IPS-18c (cell line): ENCODE measurements around the gene TNFSF8.

Experiments
- H3K4me3 ChIP-seq: 2 replicates; pipeline ENCODE4 v1.7.0; 2013; ENCODE audit warnings: low read depth, mild to moderate bottlenecking, low read length, moderate library complexity; ENCODE audit not compliant: insufficient read depth
- H3K9me3 ChIP-seq: one replicate; pipeline ENCODE4 v1.6.1; 2013; ENCODE audit warnings: mild to moderate bottlenecking, low read length, moderate library complexity; ENCODE audit not compliant: control insufficient read depth, insufficient read depth

TNFSF8 gene

GRCh38 chr9:114914139-114914538 lies 16.3 kb downstream of the TNFSF8 start:
- no peak overlapping the region for H3K4me3 ChIP-seq
- H3K9me3 ChIP-seq, result no peaks in the 10 kb centered on the region

DNA sequence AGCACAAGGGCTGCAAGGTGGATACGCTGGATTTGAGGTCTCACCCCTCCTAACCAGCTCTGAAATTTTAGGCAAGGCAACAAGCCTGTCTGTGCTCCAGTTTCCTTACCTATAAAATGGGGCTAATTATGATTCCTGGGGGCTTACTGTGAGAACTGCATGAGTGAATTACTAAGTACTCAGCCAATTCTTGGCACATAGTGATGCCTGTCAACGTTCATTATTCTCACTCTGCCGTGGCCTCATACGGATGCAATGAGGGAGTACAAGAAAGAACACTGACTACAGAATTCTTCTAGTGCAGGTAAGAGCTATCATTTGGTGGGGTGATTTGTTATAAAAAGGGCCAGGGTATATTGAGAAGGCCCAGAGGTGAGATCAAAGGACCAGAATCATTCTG lies 16.7 kb downstream of the TNFSF8 start:
- Histone ChIP-seq H3K9me3 (no peaks in the 10 kb centered on the region), H3K4me3 (no peak overlapping the region)

- no peaks in the 10 kb centered on the region for H3K9me3 ChIP-seq
Observed at GRCh38 chr9:114913217-114913616, 17.2 kb downstream of the TNFSF8 start.

DNA sequence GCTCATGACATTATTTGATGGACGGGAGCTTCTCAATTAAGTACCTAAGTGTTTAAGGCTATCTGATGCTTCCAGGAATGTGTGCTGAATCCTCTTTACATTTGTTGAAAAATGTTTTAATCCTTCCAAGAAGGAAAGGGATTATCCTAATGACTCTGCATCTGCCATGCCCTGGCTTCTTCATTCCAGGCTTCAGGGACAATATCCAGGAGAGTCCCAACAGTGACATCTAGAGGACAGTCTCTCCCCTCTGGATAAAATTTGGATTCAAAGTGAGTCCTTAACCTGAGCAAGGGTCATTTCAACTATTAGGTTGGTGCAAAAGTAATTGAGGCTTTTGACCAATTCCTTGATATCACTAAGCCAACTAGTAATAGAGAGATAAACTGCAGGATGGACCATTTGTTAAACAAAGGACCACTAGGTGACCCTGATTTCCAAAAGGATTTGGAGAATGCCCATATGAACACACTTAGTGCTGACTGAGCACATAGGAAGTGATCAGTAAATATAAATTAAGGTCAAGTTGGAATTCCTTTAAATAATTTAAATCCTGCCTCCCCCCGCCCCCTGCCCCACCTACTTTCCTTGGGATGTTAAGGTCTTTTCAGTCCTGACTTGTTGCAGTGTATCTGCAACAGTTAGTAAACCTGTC lies 19.1 kb downstream of the TNFSF8 start:
- H3K9me3 ChIP-seq, result no peaks in the 10 kb centered on the region
- H3K4me3 ChIP-seq, result no peak overlapping the region

More at GRCh38 chr9:114913217-114913616, 17.2 kb downstream of the TNFSF8 start:
- no peak overlapping the region for H3K4me3 ChIP-seq

DNA sequence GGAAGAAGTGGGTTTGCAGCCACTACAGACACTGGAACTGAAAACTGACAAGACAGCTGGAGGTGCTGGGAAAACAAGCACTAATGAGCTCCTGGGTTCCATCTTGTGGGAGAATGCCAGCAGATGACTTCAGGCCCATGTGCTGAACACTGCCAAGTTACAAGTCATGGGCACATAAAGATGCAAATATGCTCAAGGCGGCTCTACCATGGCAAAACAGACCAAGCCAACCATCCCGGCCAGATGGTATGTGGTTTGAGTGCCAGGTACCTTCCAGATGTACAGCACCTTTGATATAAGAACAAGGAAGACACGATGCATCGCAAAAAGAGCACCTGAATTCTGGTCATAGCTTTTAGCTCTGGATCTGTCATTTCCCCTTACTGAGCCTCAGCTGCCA lies 19.9 kb downstream of the TNFSF8 start:
- Histone ChIP-seq H3K4me3 (no peak overlapping the region), H3K9me3 (no peaks in the 10 kb centered on the region)

GRCh38 chr9:114909661-114910060 lies 20.7 kb downstream of the TNFSF8 start:
- Histone ChIP-seq H3K4me3 (no peak overlapping the region), H3K9me3 (no peaks in the 10 kb centered on the region)

DNA sequence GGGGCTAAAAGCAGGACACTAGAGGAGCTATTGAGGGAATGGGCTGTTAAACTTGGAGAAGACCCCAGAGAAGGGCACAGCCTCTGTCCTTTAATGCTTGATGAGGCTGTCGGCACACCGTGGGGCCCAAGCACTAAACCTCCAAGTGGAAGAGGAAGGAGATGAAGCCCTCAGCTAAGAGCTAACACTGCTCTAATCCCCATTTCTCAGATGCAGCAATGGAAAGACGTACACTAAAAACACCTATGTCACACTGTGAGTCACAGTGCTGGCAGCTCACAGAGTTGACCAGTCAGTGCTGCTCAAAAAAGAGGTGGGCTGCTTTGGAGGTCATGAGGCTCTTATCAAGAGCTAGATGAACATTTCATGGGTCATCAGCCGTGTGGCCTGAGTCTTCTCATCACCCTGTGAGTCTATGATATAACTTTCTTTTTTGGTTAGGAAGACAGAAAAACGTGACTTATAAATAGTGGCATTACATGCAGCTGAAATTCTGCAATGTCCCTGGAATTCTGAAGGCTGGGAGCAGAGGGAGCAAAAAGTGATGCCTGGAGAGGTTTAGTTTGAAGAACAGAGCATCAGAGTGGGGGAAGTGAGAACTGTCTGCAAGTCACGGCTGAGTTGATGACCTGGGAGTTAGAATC lies 21.5 kb downstream of the TNFSF8 start:
- Histone ChIP-seq H3K9me3 (no peaks in the 10 kb centered on the region), H3K4me3 (no peak overlapping the region)

- Histone ChIP-seq H3K4me3 (no peak overlapping the region), H3K9me3 (no peaks in the 10 kb centered on the region)
Observed at GRCh38 chr9:114908104-114908622, 22.2 kb downstream of the TNFSF8 start.

DNA sequence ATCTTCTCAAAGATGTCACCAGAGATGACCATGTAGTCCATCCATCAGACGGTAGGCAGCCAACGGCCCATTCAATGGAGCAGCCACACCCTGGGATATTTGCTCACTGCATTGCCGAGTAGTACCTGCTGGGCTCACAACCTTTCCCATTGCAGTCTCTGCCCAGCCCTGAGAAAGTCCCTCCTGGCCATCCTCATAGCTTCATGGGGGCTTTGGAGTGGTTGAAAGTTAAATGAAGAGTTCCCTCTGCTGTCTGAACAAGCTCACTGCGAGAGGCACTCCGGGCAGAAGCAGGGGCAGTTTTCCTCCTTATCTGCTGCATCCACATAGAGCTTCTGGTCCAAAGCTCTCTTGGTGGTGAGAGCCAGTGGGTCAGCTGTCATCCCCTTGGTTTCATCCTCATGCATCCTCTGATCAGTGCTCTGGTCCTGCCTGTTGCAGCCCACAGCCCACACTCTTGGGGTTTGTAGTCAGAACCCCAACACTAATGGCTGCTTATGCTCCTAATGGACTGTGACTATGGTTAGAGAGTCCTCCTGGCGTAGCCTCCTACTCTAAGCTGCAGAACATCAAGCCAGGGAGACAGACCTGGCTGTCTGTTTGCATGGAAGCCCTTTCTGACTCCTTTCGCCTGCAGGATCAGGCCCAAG lies 23.3 kb downstream of the TNFSF8 start:
- no peaks in the 10 kb centered on the region for H3K9me3 ChIP-seq
- no peak overlapping the region for H3K4me3 ChIP-seq

- no peaks in the 10 kb centered on the region for H3K9me3 ChIP-seq
Observed at GRCh38 chr9:114905170-114905940, 25.0 kb downstream of the TNFSF8 start.

GRCh38 chr9:114902786-114903524 lies 27.4 kb downstream of the TNFSF8 start:
- no peaks in the 10 kb centered on the region for H3K9me3 ChIP-seq
- H3K4me3 ChIP-seq, result no peak overlapping the region

More at GRCh38 chr9:114905170-114905940, 25.0 kb downstream of the TNFSF8 start:
- H3K4me3 ChIP-seq, result no peak overlapping the region

DNA sequence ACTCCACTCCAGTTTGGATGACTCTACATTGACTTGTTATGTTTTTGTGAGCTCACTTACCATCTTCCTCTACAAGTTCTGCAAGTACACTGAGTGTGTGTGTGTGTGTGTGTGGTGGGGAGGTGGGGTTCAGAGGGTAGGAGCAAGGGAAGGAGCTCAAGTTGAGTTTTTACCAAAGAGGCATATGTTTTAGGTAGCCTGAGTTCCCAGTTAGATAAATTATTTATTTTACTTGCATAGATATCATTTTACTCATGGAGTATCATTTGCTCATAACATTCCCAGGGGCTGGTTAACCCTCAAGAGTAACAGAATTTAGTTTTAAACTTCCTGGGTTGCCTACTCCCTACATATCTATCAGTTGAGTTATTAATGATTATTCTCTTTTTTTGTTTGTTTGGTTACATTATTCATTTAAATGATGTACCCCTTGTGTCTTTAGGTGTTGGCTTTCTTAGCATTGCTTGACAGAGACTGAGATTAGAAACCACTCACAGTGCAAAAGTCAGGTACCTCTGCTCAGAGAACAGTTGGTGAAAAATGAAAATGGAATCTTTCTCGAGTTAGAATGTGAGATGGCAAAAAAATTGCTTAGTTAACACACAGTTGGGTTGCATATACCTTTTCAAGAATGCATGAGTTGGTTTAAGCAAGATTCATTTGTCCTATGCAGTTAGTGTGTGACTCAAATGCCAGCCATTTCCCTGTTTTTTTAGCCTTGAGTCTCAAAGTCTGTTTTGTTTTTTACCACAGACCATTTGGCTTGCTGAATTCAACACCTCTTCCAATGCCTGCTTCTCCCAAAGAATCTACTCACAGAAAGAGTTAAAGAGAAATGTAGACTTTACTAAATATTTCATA lies 29.2 kb downstream of the TNFSF8 start:
- Histone ChIP-seq H3K4me3 (no peak overlapping the region), H3K9me3 (no peaks in the 10 kb centered on the region)

GRCh38 chr9:114899995-114900394 lies 30.4 kb downstream of the TNFSF8 start:
- H3K9me3 ChIP-seq, result no peaks in the 10 kb centered on the region
- no peak overlapping the region for H3K4me3 ChIP-seq

GRCh38 chr9:114899461-114899860 lies 30.9 kb downstream of the TNFSF8 start:
- H3K4me3 ChIP-seq, result no peak overlapping the region
- H3K9me3 ChIP-seq, result no peaks in the 10 kb centered on the region

DNA sequence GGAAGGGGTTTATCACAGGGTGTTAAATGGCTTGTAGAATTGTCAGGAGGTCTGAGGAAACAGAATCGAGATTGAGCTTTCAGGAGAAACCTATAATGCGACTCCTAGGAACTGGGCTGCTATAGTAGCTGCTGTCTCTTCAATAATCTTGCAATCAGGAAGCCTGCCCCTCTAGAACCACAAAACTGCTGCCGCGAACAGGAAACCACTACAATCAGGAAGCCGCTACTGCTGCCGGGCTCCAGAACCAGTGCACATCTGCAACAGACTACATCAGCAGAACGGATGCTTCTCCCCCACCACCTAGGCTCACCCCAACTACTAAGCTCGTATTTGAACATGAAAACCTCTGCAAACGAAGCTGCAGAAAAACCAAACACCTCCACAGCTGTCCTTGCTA lies 31.6 kb downstream of the TNFSF8 start:
- Histone ChIP-seq H3K4me3 (no peak overlapping the region), H3K9me3 (no peaks in the 10 kb centered on the region)

GRCh38 chr9:114897196-114897595 lies 33.2 kb downstream of the TNFSF8 start:
- no peak overlapping the region for H3K4me3 ChIP-seq

More at GRCh38 chr9:114897196-114897595, 33.2 kb downstream of the TNFSF8 start:
- H3K9me3 ChIP-seq, result no peaks in the 10 kb centered on the region
